Measurements from ENCODE around the gene PHLPP1. TPM values are rescaled to one million over a fixed set of nuclear protein-coding genes. Genes with fewer than 3 reads are reported as not detected.

The PHLPP1 gene
- total and polyA plus RNA-seq, 2 of the 13 experiments (the other 11 are each of a cell fraction or from before 2014, with no cell fraction given) = 9.8 to 18.5 TPM

- TF ChIP-seq ZNF34 (CRISPR knock-in tag; IDR thresholded peaks at IDR 0.05; ENCODE audit: borderline replicate concordance) = no peak
- TF ChIP-seq HDAC1 (CRISPR knock-in tag; IDR thresholded peaks at IDR 0.05) = peak; percentile 21; the same call in 1 of the 2 replicates
- no peak for TF ChIP-seq IRF1 (CRISPR knock-in tag; IDR thresholded peaks at IDR 0.05; ENCODE audit: low read depth)
- no peak for TF ChIP-seq RNF2 (conservative IDR thresholded peaks at IDR 0.05; ENCODE audit: low read depth)
- 0 out of 2 replicates have a peak, but pooled peaks have one; percentile 7 for TF ChIP-seq HOXA3 (CRISPR knock-in tag; IDR thresholded peaks at IDR 0.05)
- no peak for TF ChIP-seq SRSF9 (IDR thresholded peaks at IDR 0.05; ENCODE audit: borderline replicate concordance, insufficient read depth, low read depth, low read length, poor library complexity, severe bottlenecking)
- no peak for TF ChIP-seq ZBTB8A (CRISPR knock-in tag; IDR thresholded peaks at IDR 0.05; ENCODE audit: borderline replicate concordance, low read depth)
- TF ChIP-seq ZNF687 (CRISPR knock-in tag; IDR thresholded peaks at IDR 0.05) = peak; percentile 80
- TF ChIP-seq ZNF292 (CRISPR knock-in tag; IDR thresholded peaks at IDR 0.05; ENCODE audit: borderline replicate concordance, low read depth) = no peak
- TF ChIP-seq NR0B2 (CRISPR knock-in tag; IDR thresholded peaks at IDR 0.05) = 0 out of 2 replicates have a peak, but pooled peaks have one; percentile 28
- TF ChIP-seq TAF15 (IDR thresholded peaks at IDR 0.05; ENCODE audit: low read depth, low read length, poor library complexity, severe bottlenecking) = no peak
- TF ChIP-seq POLR2AphosphoS2 (IDR thresholded peaks at IDR 0.05; ENCODE audit: low read depth, low read length) = no peak
- TF ChIP-seq POLR2G (IDR thresholded peaks at IDR 0.05; ENCODE audit: low read depth, low read length) = no peak; the same call in 1 of the 2 replicates
- no peak for TF ChIP-seq DNMT3B (CRISPR knock-in tag; conservative IDR thresholded peaks at IDR 0.05)
- TF ChIP-seq MBD4 (IDR thresholded peaks at IDR 0.05; ENCODE audit: borderline replicate concordance, low read length) = no peak
- TF ChIP-seq ZNF639 (CRISPR knock-in tag; conservative IDR thresholded peaks at IDR 0.05) = 0 out of 2 replicates have a peak, but pooled peaks have one; percentile 15
- no peak for TF ChIP-seq NR2F6 (IDR thresholded peaks at IDR 0.05)
- no peak for TF ChIP-seq NR2F6 (CRISPR knock-in tag; IDR thresholded peaks at IDR 0.05)
- TF ChIP-seq POGK (CRISPR knock-in tag; conservative IDR thresholded peaks at IDR 0.05) = peak; percentile 43; the same call in 1 of the 2 replicates
- no peak for TF ChIP-seq ZNF792 (CRISPR knock-in tag; IDR thresholded peaks at IDR 0.05)
- TF ChIP-seq ESRRA (CRISPR knock-in tag; IDR thresholded peaks at IDR 0.05; ENCODE audit: low read depth) = no peak
Observed at GRCh38 chr18:62715759-62716615, 646 bp downstream of the PHLPP1 start (continued).
